Muscle layer of duodenum (tissue), 2 donors: ENCODE data around the gene TPMT.
A peak's percentile ranks its signal among the peaks of the same experiment; 100 is the strongest.

Experiments
- H3K27ac ChIP-seq: one replicate; pipeline ENCODE4 v1.7.0; 2013; ENCODE audit warnings: mild to moderate bottlenecking, low read length
- H3K27me3 ChIP-seq: one replicate; pipeline ENCODE4 v1.7.0; 2013; ENCODE audit warnings: low read depth, mild to moderate bottlenecking, control low read depth, low read length
- H3K36me3 ChIP-seq, 2 donors: one replicate each; pipeline ENCODE4 v1.7.0; 2013; ENCODE audit warnings: low read length in 2 of 2, control low read depth in 1 of 2, mild to moderate bottlenecking in 1 of 2; ENCODE audit not compliant: insufficient read depth in 2 of 2, control insufficient read depth in 1 of 2
- H3K4me1 ChIP-seq, 2 donors: one replicate each; pipeline ENCODE4 v1.7.0; 2013; ENCODE audit warnings: low read length in 2 of 2, mild to moderate bottlenecking in 2 of 2, control low read depth in 1 of 2, moderate library complexity in 1 of 2; ENCODE audit not compliant: insufficient read depth in 2 of 2, control insufficient read depth in 1 of 2
- H3K4me3 ChIP-seq, 2 donors: one replicate each; pipeline ENCODE4 v1.7.0; 2013; ENCODE audit warnings: low read length in 2 of 2, low read depth in 1 of 2, mild to moderate bottlenecking in 1 of 2
- H3K9me3 ChIP-seq, 2 donors: one replicate each; pipeline ENCODE4 v1.7.0; 2013; ENCODE audit warnings: low read length in 2 of 2, control low read depth in 1 of 2, mild to moderate bottlenecking in 1 of 2; ENCODE audit not compliant: control insufficient read depth in 1 of 2
- donor health status: healthy.

TPMT gene

GRCh38 chr6:18136260-18136659 is 18.6 kb downstream of the TPMT start:
- peaks cover 0 to 26% of the 10 kb centered on the region in 2 donors for H3K36me3 ChIP-seq
- H3K4me3 ChIP-seq: no peak overlapping the region
- no peaks in the 10 kb centered on the region for H3K4me1 ChIP-seq
- no peaks in the 10 kb centered on the region for H3K9me3 ChIP-seq
- H3K27me3 ChIP-seq: no peaks in the 10 kb centered on the region
- H3K27ac ChIP-seq: no peak overlapping the region

- Histone ChIP-seq H3K9me3 (no peaks in the 10 kb centered on the region), H3K4me3 (no peak overlapping the region), H3K27me3 (no peaks in the 10 kb centered on the region), H3K36me3 (peaks cover 0 to 26% of the 10 kb centered on the region in 2 donors), H3K27ac (no peak overlapping the region), H3K4me1 (no peaks in the 10 kb centered on the region)
Observed at GRCh38 chr6:18135171-18135570, 19.7 kb downstream of the TPMT start.

DNA sequence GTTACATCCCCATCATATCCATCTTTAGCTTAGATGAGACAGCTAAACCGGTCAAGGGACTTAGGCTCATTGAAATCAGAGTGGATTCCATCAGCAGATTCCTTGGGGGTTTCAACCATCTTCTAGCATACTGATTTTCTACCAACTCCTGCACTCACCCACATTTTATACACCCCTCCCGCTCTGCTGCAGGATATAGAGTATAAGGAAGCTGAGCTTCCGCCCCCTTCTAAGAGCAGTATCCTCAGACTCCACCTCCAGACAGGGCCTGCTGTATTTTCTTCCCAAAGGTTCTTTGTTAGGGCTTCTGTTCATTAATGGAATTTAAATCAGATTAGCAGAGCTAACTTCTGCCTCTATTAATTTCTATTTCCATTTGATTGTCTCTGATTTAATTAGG is 22.5 kb downstream of the TPMT start:
- no peak overlapping the region for H3K27ac ChIP-seq
- no peaks in the 10 kb centered on the region for H3K4me1 ChIP-seq
- peaks cover 0 to 27% of the 10 kb centered on the region in 2 donors for H3K36me3 ChIP-seq
- no peaks in the 10 kb centered on the region for H3K27me3 ChIP-seq
- H3K9me3 ChIP-seq: no peaks in the 10 kb centered on the region
- no peak overlapping the region for H3K4me3 ChIP-seq

GRCh38 chr6:18126121-18126520 is 28.8 kb downstream of the TPMT start:
- H3K36me3 ChIP-seq: peaks cover 0 to 6% of the 10 kb centered on the region in 2 donors
- H3K27ac ChIP-seq: no peak overlapping the region
- no peak overlapping the region for H3K4me3 ChIP-seq
- peaks cover 0 to 11% of the 10 kb centered on the region in 2 donors for H3K4me1 ChIP-seq
- H3K27me3 ChIP-seq: no peaks in the 10 kb centered on the region
- H3K9me3 ChIP-seq: no peaks in the 10 kb centered on the region

GRCh38 chr6:18122128-18123093 is 32.5 kb downstream of the TPMT start, which contains the start of gene NHLRC1:
TSS of gene NHLRC1 (minus strand) at chr6:18122677. CDS start at chr6:18122606, 71 bp downstream.
- Histone ChIP-seq H3K27ac (no peak within 1 kb of the TSS), H3K4me1 (peaks cover 0 to 11% of the 10 kb centered on the region in 2 donors), H3K4me3 (peak within 1 kb of the TSS; percentile 55 to 63), H3K36me3 (no peaks in the 10 kb centered on the region), H3K9me3 (peaks cover 0 to 9% of the 10 kb centered on the region in 2 donors), H3K27me3 (no peaks in the 10 kb centered on the region)

GRCh38 chr6:18121580-18122127 is 33.2 kb downstream of the TPMT start:
- no peaks in the 10 kb centered on the region for H3K36me3 ChIP-seq
- H3K27ac ChIP-seq: no peak overlapping the region

GRCh38 chr6:18119236-18119635 is 35.6 kb downstream of the TPMT start:
- Histone ChIP-seq H3K27ac (no peak overlapping the region), H3K4me1 (peaks cover 0 to 11% of the 10 kb centered on the region in 2 donors), H3K9me3 (peaks cover 0 to 9% of the 10 kb centered on the region in 2 donors), H3K36me3 (no peaks in the 10 kb centered on the region), H3K27me3 (no peaks in the 10 kb centered on the region), H3K4me3 (no peak overlapping the region)

More at GRCh38 chr6:18121580-18122127, 33.2 kb downstream of the TPMT start:
- peak overlapping the region in 1 of 2 donors; percentile 63 for H3K4me3 ChIP-seq
- peaks cover 0 to 11% of the 10 kb centered on the region in 2 donors for H3K4me1 ChIP-seq
- peaks cover 0 to 9% of the 10 kb centered on the region in 2 donors for H3K9me3 ChIP-seq
- H3K27me3 ChIP-seq: no peaks in the 10 kb centered on the region

GRCh38 chr6:18118330-18118729 is 36.5 kb downstream of the TPMT start:
- no peak overlapping the region for H3K27ac ChIP-seq
- no peaks in the 10 kb centered on the region for H3K36me3 ChIP-seq
- H3K4me3 ChIP-seq: no peak overlapping the region
- H3K9me3 ChIP-seq: peaks cover 0 to 9% of the 10 kb centered on the region in 2 donors
- H3K4me1 ChIP-seq: peaks cover 0 to 11% of the 10 kb centered on the region in 2 donors
- no peaks in the 10 kb centered on the region for H3K27me3 ChIP-seq

DNA sequence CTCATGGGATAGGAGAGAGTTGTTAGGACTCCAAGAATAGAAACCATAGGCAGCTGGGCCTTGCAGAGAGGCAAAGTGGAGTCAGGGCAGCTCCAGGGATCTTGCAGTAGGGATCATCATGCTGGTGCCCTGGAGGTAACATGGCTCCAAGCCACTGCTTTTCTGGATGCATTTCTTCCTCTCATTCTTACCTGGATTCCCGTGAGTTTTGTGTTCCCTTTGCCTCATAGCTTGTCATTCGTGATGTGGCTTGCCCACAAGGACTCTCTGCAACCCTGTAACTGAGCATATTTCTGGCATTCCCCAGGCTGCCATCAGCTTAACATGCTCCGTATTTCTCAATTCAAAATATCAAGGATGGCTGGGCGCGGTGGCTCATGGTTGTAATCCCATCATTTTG is 37.7 kb downstream of the TPMT start:
- Histone ChIP-seq H3K9me3 (peaks cover 0 to 9% of the 10 kb centered on the region in 2 donors), H3K4me3 (no peak overlapping the region), H3K4me1 (peaks cover 0 to 2% of the 10 kb centered on the region in 2 donors), H3K36me3 (no peaks in the 10 kb centered on the region), H3K27me3 (no peaks in the 10 kb centered on the region), H3K27ac (no peak overlapping the region)

- H3K36me3 ChIP-seq: no peaks in the 10 kb centered on the region
- H3K4me3 ChIP-seq: no peak overlapping the region
- no peaks in the 10 kb centered on the region for H3K27me3 ChIP-seq
- no peaks in the 10 kb centered on the region for H3K4me1 ChIP-seq
- peaks cover 0 to 4% of the 10 kb centered on the region in 2 donors for H3K9me3 ChIP-seq
- H3K27ac ChIP-seq: no peak overlapping the region
Observed at GRCh38 chr6:18115356-18115755, 39.5 kb downstream of the TPMT start.

DNA sequence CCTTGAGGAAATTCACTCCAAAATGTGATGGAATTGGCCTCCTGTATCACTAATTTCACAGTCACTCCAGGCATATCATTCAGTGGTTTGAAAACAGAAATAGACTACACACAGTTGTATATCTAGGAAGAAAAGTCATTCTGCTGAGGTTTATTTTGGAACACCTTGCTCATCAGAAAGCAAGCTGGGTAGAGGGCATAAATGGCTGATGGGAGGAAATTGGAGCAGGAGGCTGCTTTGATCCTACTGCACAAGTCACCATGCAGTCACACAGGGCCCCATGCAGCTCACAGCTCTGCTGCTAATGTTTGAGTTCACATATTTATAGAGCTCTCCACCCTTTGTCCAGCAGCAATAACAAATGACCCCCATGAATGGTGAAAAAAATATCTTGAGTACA is 44.7 kb downstream of the TPMT start:
- H3K27ac ChIP-seq: no peak overlapping the region
- no peaks in the 10 kb centered on the region for H3K27me3 ChIP-seq
- no peaks in the 10 kb centered on the region for H3K36me3 ChIP-seq
- no peaks in the 10 kb centered on the region for H3K4me1 ChIP-seq
- H3K4me3 ChIP-seq: no peak overlapping the region
- H3K9me3 ChIP-seq: peaks cover 0 to 7% of the 10 kb centered on the region in 2 donors
